ENCODE data around the gene FOXD1. TPM values are rescaled to one million over a fixed set of nuclear protein-coding genes. Genes with fewer than 3 reads are reported as not detected.

Gene FOXD1
- total and polyA plus RNA-seq, 2 of the 4 experiments (the other 2 are of a cell fraction): 3.2 to 23.1 TPM

- no peaks in the 10 kb centered on the region for H3K9me3 ChIP-seq (ENCODE audit: control insufficient read depth, insufficient read depth, low read length)
- peaks cover 4% of the 10 kb centered on the region; the same call in 1 of the 2 replicates for H3K27me3 ChIP-seq (ENCODE audit: control insufficient read depth, insufficient read depth, low read length)
- CTCF ChIA-PET: no interaction called here
- dilution Hi-C loops (cut with HindIII; ENCODE audit: low sequenced_read_pairs, unreplicated experiment): no loop called here
- no peak overlapping the region for H2AK9ac ChIP-seq (replicated peaks; ENCODE audit: low read depth, low read length, poor library complexity)
- no peak overlapping the region for H2BK15ac ChIP-seq (ENCODE audit: low read depth, low read length)
- H4K20me1 ChIP-seq (ENCODE audit: insufficient read depth, low read length): no peaks in the 10 kb centered on the region
- no peak overlapping the region for H3K18ac ChIP-seq (ENCODE audit: low read depth, low read length)
- H2AFZ ChIP-seq (replicated peaks; ENCODE audit: low read length, poor library complexity): no peak overlapping the region
- in situ Hi-C loops (cut with MboI; ENCODE audit: low sequenced_read_pairs): no loop called here
- H3K4me2 ChIP-seq (ENCODE audit: low read depth, low read length): no peak overlapping the region
- no peaks in the 10 kb centered on the region for H3K9me1 ChIP-seq (ENCODE audit: insufficient read depth, low read length)
- H3K4me1 ChIP-seq (ENCODE audit: control insufficient read depth, insufficient read depth, low read length): no peaks in the 10 kb centered on the region; the same call in 1 of the 2 replicates
- no peak overlapping the region for H3K4ac ChIP-seq (ENCODE audit: low read depth, low read length)
- H3K36me3 ChIP-seq (ENCODE audit: control insufficient read depth, insufficient read depth, low read length): no peaks in the 10 kb centered on the region
- no peak overlapping the region for H3K14ac ChIP-seq (replicated peaks; ENCODE audit: low read depth, low read length)
- ATAC-seq (ENCODE audit: low read depth) (no peak), DNase-seq (no peak)
- no peak overlapping the region for H4K91ac ChIP-seq (ENCODE audit: insufficient read depth, low read depth, low read length)
- H2BK5ac ChIP-seq (ENCODE audit: low read depth, low read length, poor library complexity, severe bottlenecking): no peak overlapping the region
- intact Hi-C loops (cut with micrococcal nuclease): no loop called here
- H4K5ac ChIP-seq (ENCODE audit: low read depth, low read length): no peak overlapping the region
- no CpG with 5 or more reads among the region's 3 CpGs for WGBS, 2 experiments (ENCODE audit: extremely low coverage in 2 of 2, insufficient read length in 1 of 2)
- no TSS peak for BruUV-seq (replicated peaks)
- no peak overlapping the region for H3K56ac ChIP-seq (ENCODE audit: extremely low read depth, insufficient read depth, low read length)
- no peak overlapping the region for H3K23ac ChIP-seq (ENCODE audit: low read depth, low read length)
- H3K79me1 ChIP-seq (ENCODE audit: low read depth in 1 of 2, low read length in 2 of 2): peaks cover 0 to 16% of the 10 kb centered on the region in 2 experiments; a peak in 2 of 4 replicates
- POLR2A ChIA-PET (ENCODE audit: unreplicated experiment): no interaction called here
- H3K27ac ChIP-seq (ENCODE audit: insufficient read depth, low read length): no peak overlapping the region
- no peak overlapping the region for H3K4me3 ChIP-seq (ENCODE audit: insufficient read depth, low read depth, low read length)
- H4K8ac ChIP-seq (ENCODE audit: low read depth in 2 of 2, low read length in 2 of 2): no peak overlapping the region
- no peak overlapping the region for H3K9ac ChIP-seq (ENCODE audit: low read depth, low read length)
- TF ChIP-seq POLR2A (IDR thresholded peaks at IDR 0.05; ENCODE audit: low read depth, low read length) (no peak), RCOR1 (IDR thresholded peaks at IDR 0.05; ENCODE audit: insufficient replicate concordance, low read length) (no peak), MAZ (IDR thresholded peaks at IDR 0.05; ENCODE audit: borderline replicate concordance, low read depth, low read length) (no peak), FOS (IDR thresholded peaks at IDR 0.05; ENCODE audit: low read depth, low read length) (no peak), BHLHE40 (IDR thresholded peaks at IDR 0.05; ENCODE audit: low read depth, low read length) (no peak), SMC3 (IDR thresholded peaks at IDR 0.05; ENCODE audit: low read depth, low read length) (no peak), CHD1 (IDR thresholded peaks at IDR 0.05; ENCODE audit: low read depth, low read length) (no peak), CTCF (conservative IDR thresholded peaks at IDR 0.05; ENCODE audit: low read depth, low read length) (no peak), RAD21 (IDR thresholded peaks at IDR 0.05; ENCODE audit: low read length) (no peak), NFE2L2 (IDR thresholded peaks at IDR 0.05; ENCODE audit: low read depth, low read length) (no peak), CEBPB (IDR thresholded peaks at IDR 0.05; ENCODE audit: low read depth, low read length) (no peak), USF2 (IDR thresholded peaks at IDR 0.05; ENCODE audit: low read depth, low read length) (no peak), MAFK (IDR thresholded peaks at IDR 0.05; ENCODE audit: low read depth, low read length) (no peak)
- H2BK20ac ChIP-seq (ENCODE audit: low read depth, low read length): no peak overlapping the region
- no peak overlapping the region for H2AK5ac ChIP-seq (ENCODE audit: low read depth, low read length)
- no peak overlapping the region for H2BK120ac ChIP-seq (ENCODE audit: low read depth, low read length)
Measured at GRCh38 chr5:73493421-73493820, 44.8 kb upstream of the FOXD1 start.

Measured in IMR-90 (cell line).